HG02973 (cell line): ENCODE results near the gene ADGRG6.

ENCODE experiments used
- ATAC-seq: cut with Tn5 transposase; IDR thresholded peaks from one replicate; pipeline ENCODE4 v1.9.1; 2021; ENCODE audit warnings: moderate library complexity; ENCODE audit not compliant: unreplicated experiment

The ADGRG6 gene

GRCh38 chr6:142320366-142320765, 18.6 kb downstream of the ADGRG6 start:
- ATAC-seq, result no peak

GRCh38 chr6:142321451-142321850, 19.6 kb downstream of the ADGRG6 start:
- no peak for ATAC-seq

- ATAC-seq, result no peak
Observed at GRCh38 chr6:142322066-142322465, 20.3 kb downstream of the ADGRG6 start.

- no peak for ATAC-seq
Observed at GRCh38 chr6:142322504-142323198, 20.8 kb downstream of the ADGRG6 start.

- no peak for ATAC-seq
Observed at GRCh38 chr6:142323377-142323776, 21.6 kb downstream of the ADGRG6 start.

- ATAC-seq, result no peak
Observed at GRCh38 chr6:142324111-142324510, 22.3 kb downstream of the ADGRG6 start.

GRCh38 chr6:142325111-142325510, 23.3 kb downstream of the ADGRG6 start:
- ATAC-seq, result no peak

GRCh38 chr6:142326540-142326939, 24.7 kb downstream of the ADGRG6 start:
- no peak for ATAC-seq

- no peak for ATAC-seq
Observed at GRCh38 chr6:142328070-142328469, 26.3 kb downstream of the ADGRG6 start.

GRCh38 chr6:142329486-142330113, 27.8 kb downstream of the ADGRG6 start:
- no peak for ATAC-seq

GRCh38 chr6:142331075-142331551, 29.3 kb downstream of the ADGRG6 start:
- no peak for ATAC-seq

- no peak for ATAC-seq
Observed at GRCh38 chr6:142331601-142332000, 29.8 kb downstream of the ADGRG6 start.

GRCh38 chr6:142332393-142333098, 30.7 kb downstream of the ADGRG6 start:
- no peak for ATAC-seq

- ATAC-seq, result no peak
Observed at GRCh38 chr6:142333431-142333830, 31.6 kb downstream of the ADGRG6 start.

GRCh38 chr6:142334294-142334693, 32.5 kb downstream of the ADGRG6 start:
- ATAC-seq, result no peak

GRCh38 chr6:142335415-142335814, 33.6 kb downstream of the ADGRG6 start:
- ATAC-seq, result no peak

GRCh38 chr6:142336183-142336582, 34.4 kb downstream of the ADGRG6 start:
- ATAC-seq, result no peak

GRCh38 chr6:142336787-142337186, 35.0 kb downstream of the ADGRG6 start:
- no peak for ATAC-seq

- no peak for ATAC-seq
Observed at GRCh38 chr6:142339113-142339512, 37.3 kb downstream of the ADGRG6 start.

GRCh38 chr6:142339968-142340658, 38.3 kb downstream of the ADGRG6 start:
- ATAC-seq, result no peak

GRCh38 chr6:142341855-142342330, 40.1 kb downstream of the ADGRG6 start:
- ATAC-seq, result no peak
